ENCODE data around the gene SERINC1. TPM values are rescaled to one million over a fixed set of nuclear protein-coding genes. Genes with fewer than 3 reads are reported as not detected.

Gene SERINC1
- 69.8 to 85.1 TPM (median 84.0 TPM) in 5 replicates for total RNA-seq (2022; extraction: Qiagen RNA extraction)

DNA sequence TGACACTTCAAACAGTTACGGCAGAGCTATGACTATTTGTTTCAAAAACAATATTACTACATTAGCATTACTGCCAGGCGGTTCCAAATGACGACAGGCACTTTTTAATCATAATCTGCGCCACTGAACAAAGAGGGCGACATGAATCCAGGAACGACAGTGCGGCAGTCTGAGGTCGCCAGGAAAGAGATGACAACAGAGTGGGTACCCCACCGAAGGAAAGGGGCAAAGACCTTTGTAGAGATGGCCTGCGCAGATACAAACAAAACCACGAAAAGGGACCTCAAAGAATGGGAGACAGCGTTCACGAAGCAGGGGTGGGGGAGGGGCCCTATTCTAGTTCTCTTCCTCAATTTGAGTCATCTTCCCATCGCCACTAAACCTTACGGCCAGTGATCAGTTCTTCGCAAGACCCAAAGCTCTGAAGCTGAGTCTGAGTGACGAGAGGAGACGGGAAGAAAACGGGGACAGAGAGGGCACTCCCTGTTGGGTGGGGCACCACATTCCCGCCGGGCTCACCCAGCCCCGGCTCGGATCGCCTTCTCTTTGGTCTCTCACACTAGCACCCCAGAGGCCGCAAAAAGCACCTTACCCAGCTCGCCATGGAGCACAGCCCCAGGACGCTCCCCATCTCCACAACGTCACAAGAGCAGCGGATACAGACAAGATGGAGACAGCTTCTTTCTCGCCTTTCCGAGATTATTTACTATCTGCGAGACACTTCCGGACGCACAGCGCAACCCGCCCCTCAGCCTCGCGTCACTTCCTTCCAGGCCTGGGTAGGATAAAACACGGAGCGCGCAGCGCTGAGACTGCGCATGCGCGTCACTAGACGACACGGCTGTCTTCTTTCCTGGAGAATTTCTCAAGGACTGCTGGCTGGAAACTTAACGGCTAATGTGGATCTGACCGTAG is at the start of gene SERINC1:
Gene SERINC1 (minus strand): TSS at position 701 of the 915 bp plus-strand sequence. CDS start 70 bp downstream, at position 631.

DNA sequence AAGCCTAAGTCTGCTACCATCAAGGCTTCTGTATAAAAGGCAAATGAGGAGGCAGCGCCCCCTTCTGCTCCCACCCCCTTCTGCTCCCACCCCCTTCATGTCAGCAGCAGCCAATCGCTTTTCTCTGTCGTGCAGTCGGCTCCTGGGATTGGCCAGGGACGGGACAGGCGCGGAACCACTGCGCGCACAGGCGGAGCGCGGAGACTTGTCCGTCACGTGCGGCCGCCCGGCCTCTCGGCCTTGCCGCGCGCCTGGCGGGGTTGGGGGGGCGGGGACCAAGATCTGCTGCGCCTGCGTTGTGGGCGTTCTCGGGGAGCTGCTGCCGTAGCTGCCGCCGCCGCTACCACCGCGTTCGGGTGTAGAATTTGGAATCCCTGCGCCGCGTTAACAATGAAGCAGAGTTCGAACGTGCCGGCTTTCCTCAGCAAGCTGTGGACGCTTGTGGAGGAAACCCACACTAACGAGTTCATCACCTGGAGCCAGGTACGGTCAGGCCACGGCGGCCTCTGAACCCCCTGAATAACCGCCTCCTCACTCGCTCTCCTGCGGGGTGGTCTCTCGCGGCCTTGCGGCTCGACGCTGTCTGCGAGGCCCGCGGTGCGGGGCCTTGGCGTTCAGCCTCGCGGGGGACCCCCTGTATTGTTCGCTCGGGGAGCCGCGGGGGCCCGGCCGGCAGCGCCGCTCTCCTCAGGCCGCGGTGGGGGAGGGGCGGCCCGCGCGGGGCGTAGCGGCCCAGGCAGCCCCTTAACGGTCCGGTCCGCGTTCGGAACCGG is 72.1 kb downstream of the SERINC1 start, which contains the start of gene HSF2:
Gene HSF2 (plus strand): TSS at position 305 of the 773 bp plus-strand sequence. CDS start 86 bp downstream, at position 391.

Other genes starting within 250 kb of the SERINC1 start
- gene HSF2, start 72.2 kb downstream of the SERINC1 start, total RNA-seq (2022; extraction: Qiagen RNA extraction): 4.6 to 8.9 TPM (median 6.9 TPM) in 5 replicates
- gene PKIB, start 138.6 kb upstream of the SERINC1 start, total RNA-seq (2022; extraction: Qiagen RNA extraction): 0.51 to 1.0 TPM (median 0.54 TPM) in 5 replicates